Fibroblast of mammary gland (primary cell): ENCODE data around the gene OR5AC2.

Experiments used
- DNase-seq: peaks from one replicate; pipeline ENCODE4 v3.0.0-alpha.2; 2010; ENCODE audit warnings: low read depth
- H3K4me3 ChIP-seq: 2 replicates; pipeline ENCODE4 v1.5.1; 2011; ENCODE audit warnings: low read depth, mild to moderate bottlenecking, low read length, moderate library complexity; ENCODE audit not compliant: control insufficient read depth
- CTCF ChIP-seq: conservative IDR thresholded peaks from 2 replicates; pipeline ENCODE4 v1.5.1; 2011; ENCODE audit warnings: low read depth, low read length, inconsistent platforms; ENCODE audit not compliant: control insufficient read depth, insufficient read depth

OR5AC2 gene

DNA sequence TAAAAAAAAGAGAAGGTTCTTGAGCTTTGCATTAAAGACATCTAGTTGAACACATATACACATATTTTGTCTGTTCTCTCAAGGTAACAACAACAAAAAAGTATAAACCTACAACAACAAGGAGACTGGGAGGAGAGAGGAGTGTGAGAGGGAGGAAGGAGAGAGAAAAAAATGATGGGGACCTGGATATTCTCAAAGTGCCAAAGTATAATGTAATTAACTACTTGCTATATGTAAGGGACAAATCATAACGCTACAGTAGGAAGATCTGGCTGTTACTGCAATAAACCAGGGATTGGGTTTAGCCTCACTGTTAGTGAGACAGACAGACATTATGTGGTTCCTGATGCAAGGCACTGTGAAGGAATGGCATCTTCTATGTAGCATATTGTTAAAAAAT, 37.7 kb upstream of the OR5AC2 start:
- no peak for TF ChIP-seq CTCF
- no peak for DNase-seq
- no peak overlapping the region for H3K4me3 ChIP-seq

- H3K4me3 ChIP-seq: no peak overlapping the region
- no peak for TF ChIP-seq CTCF
- DNase-seq: no peak
Observed at GRCh38 chr3:98056035-98056434, 30.9 kb upstream of the OR5AC2 start.

DNA sequence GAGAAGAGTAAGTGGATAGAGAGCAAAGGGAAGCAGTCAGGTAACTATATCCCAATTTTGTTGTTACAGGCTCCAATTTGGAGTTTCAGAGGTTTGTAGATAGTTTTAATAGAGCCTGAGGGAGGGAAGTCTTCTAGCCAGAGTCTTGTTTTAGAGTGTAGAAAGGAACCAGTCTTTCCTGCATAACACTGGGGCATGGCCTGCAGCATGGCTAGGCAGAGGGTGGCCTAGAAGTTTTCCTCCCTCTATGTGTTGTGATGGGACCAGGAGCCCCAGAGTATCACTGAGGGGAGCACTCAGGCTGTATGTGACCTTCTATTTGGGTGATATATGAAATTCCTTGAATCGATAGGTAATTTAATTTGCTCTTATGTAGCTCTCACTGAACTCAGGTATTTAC, 29.3 kb upstream of the OR5AC2 start:
- no peak overlapping the region for H3K4me3 ChIP-seq
- TF ChIP-seq CTCF: no peak
- DNase-seq: no peak

GRCh38 chr3:98058244-98058960, 28.6 kb upstream of the OR5AC2 start:
- DNase-seq: no peak
- no peak overlapping the region for H3K4me3 ChIP-seq
- no peak for TF ChIP-seq CTCF

GRCh38 chr3:98068824-98069223, 18.1 kb upstream of the OR5AC2 start:
- H3K4me3 ChIP-seq: no peak overlapping the region
- DNase-seq: no peak
- peak; percentile 9 for TF ChIP-seq CTCF

DNA sequence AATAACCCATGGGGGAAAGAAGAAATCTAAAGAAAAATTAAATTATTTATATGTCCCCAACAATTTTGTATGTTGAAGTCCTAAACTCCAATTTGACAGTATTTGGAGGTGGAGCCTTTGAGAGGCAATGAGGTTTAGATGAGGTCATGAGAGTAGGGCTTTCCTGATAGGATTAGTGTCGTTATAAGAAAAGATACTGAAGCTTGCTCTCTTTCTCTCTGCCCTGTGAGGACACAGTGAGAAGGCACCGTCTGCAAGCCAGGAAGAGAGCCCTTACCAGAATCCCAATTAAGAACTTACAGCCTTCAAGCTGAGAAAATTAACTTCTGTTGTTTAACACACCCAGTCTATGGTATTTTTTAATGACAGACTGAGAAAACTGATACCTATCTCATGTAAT, 16.1 kb upstream of the OR5AC2 start:
- H3K4me3 ChIP-seq: no peak overlapping the region
- no peak for TF ChIP-seq CTCF
- DNase-seq: no peak

DNA sequence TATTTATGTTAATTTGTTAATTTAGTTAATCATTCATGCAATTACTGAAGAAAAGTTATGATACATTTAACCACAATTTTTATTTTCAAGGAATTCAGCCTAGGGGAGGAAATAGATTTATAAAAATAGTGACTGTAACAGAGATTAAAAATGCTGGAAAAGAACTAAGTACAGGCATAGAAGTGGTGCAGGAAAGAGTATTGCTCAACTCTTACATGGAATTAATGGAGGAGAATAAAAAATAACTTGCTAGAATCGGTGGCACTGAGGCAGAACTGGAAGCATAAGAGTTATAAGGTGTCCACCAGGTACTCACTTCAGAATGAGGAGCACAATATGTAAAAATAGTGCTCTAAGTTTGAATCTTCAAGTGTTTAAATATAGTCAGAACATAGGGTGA, 13.5 kb upstream of the OR5AC2 start:
- no peak for TF ChIP-seq CTCF
- no peak overlapping the region for H3K4me3 ChIP-seq
- no peak for DNase-seq
